ENCODE results near the gene RIMBP3C. TPM values are rescaled to one million over a fixed set of nuclear protein-coding genes. Genes with fewer than 3 reads are reported as not detected.
"Not testable (repeated sequence)": the region's sequence is repeated elsewhere in the genome, so short reads cannot be mapped to it uniquely, and the experiment has no call there.

RIMBP3C gene, protein sequence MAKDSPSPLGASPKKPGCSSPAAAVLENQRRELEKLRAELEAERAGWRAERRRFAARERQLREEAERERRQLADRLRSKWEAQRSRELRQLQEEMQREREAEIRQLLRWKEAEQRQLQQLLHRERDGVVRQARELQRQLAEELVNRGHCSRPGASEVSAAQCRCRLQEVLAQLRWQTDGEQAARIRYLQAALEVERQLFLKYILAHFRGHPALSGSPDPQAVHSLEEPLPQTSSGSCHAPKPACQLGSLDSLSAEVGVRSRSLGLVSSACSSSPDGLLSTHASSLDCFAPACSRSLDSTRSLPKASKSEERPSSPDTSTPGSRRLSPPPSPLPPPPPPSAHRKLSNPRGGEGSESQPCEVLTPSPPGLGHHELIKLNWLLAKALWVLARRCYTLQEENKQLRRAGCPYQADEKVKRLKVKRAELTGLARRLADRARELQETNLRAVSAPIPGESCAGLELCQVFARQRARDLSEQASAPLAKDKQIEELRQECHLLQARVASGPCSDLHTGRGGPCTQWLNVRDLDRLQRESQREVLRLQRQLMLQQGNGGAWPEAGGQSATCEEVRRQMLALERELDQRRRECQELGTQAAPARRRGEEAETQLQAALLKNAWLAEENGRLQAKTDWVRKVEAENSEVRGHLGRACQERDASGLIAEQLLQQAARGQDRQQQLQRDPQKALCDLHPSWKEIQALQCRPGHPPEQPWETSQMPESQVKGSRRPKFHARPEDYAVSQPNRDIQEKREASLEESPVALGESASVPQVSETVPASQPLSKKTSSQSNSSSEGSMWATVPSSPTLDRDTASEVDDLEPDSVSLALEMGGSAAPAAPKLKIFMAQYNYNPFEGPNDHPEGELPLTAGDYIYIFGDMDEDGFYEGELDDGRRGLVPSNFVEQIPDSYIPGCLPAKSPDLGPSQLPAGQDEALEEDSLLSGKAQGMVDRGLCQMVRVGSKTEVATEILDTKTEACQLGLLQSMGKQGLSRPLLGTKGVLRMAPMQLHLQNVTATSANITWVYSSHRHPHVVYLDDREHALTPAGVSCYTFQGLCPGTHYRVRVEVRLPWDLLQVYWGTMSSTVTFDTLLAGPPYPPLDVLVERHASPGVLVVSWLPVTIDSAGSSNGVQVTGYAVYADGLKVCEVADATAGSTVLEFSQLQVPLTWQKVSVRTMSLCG (N-terminal part only)
- total RNA-seq, result under 1 TPM; 0.14 to 0.18 TPM

DNA sequence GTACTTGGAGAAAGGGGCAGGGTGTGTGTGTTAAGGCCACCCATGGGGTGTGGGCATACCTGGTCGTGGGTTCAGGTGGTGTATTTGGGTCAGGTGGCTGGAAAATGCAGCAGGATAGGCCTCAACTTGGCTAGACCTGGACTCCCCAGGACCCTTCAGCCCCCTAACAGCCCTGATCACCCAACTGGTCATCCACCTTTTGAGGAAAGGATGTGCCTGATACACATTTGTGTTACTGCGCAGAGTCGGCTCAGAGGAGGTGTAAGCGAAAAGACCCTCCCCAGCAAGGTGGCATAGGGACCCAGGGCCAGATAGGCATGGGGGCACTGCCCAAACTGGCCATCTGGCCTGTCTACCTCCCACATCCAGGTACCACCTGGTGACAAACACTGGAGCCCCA lies at the start of gene RIMBP3C:
Gene RIMBP3C, minus strand, starts transcription at position 101 of the 400 bp plus-strand sequence. CDS start 485 bp downstream, outside the sequence.
- ATAC-seq; DNase-seq; H3K27ac Mint-ChIP-seq; H3K36me3 Mint-ChIP-seq; H3K4me1 Mint-ChIP-seq; CTCF ChIA-PET; H3K4me3 Mint-ChIP-seq; H3K27me3 Mint-ChIP-seq; H3K9me3 Mint-ChIP-seq (ENCODE audit: low read depth): not testable (repeated sequence)

GRCh38 chr22:21599053-21599893 lies 48.0 kb upstream of the RIMBP3C start:
- H3K27ac Mint-ChIP-seq, result peak overlapping the region; percentile 4
- CTCF ChIA-PET, result interaction anchor here (1.3 kb wide), 1 partner anchor 43 kb away, joined by 3 read pairs; no protein-coding TSS in a partner anchor
- no peak for ATAC-seq
- H3K9me3 Mint-ChIP-seq (ENCODE audit: low read depth), result no peaks in the 10 kb centered on the region
- no peak overlapping the region for H3K4me3 Mint-ChIP-seq
- peaks cover 35% of the 10 kb centered on the region for H3K36me3 Mint-ChIP-seq
- no peak for DNase-seq
- H3K4me1 Mint-ChIP-seq, result peaks cover 21% of the 10 kb centered on the region
- H3K27me3 Mint-ChIP-seq, result no peaks in the 10 kb centered on the region

DNA sequence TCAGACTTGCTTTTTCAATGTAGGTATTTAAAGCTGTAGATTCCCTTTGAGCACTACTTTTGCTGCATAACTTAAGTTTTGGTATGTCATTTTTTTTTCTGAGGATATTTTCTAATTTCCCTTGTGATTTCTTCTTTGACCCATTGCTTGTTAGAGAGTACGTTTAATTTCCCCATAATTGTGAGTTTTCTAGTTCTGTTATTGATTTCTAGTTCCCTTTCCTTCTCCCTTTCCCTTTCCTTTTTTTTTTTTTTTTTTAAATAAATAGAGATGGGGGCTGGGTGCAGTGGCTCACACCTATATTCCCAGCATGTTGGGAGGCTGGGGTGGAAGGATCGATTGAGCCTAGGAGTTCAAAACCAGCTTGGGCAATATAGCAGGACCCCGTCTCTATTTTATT lies 47.0 kb upstream of the RIMBP3C start:
- no peak for DNase-seq
- ATAC-seq, result no peak
- CTCF ChIA-PET, result interaction anchor here (0.9 to 1.3 kb wide), 2 partner anchors 9 to 44 kb away, joined by 3 to 4 read pairs; no protein-coding TSS in a partner anchor
- peaks cover 30% of the 10 kb centered on the region for H3K4me1 Mint-ChIP-seq
- H3K4me3 Mint-ChIP-seq, result no peak overlapping the region
- H3K9me3 Mint-ChIP-seq (ENCODE audit: low read depth), result no peaks in the 10 kb centered on the region
- H3K36me3 Mint-ChIP-seq, result peaks cover 45% of the 10 kb centered on the region
- no peak overlapping the region for H3K27ac Mint-ChIP-seq
- no peaks in the 10 kb centered on the region for H3K27me3 Mint-ChIP-seq

- CTCF ChIA-PET, result interaction anchor here (1.0 to 1.2 kb wide), 2 partner anchors 33 to 50 kb away, joined by 3 to 5 read pairs; partner anchors contain the start of gene YDJC
- Mint-ChIP-seq H3K4me1 (peaks cover 30% of the 10 kb centered on the region), H3K36me3 (peaks cover 50% of the 10 kb centered on the region)
- not testable (repeated sequence) for H3K4me3 Mint-ChIP-seq; ATAC-seq; H3K27ac Mint-ChIP-seq; DNase-seq; H3K27me3 Mint-ChIP-seq; H3K9me3 Mint-ChIP-seq (ENCODE audit: low read depth)
Measured at GRCh38 chr22:21596356-21597135, 45.3 kb upstream of the RIMBP3C start.

- Mint-ChIP-seq H3K36me3 (peaks cover 50% of the 10 kb centered on the region), H3K9me3 (ENCODE audit: low read depth) (no peaks in the 10 kb centered on the region), H3K4me1 (peaks cover 39% of the 10 kb centered on the region)
Measured at GRCh38 chr22:21594865-21595452, 43.7 kb upstream of the RIMBP3C start.

GRCh38 chr22:21593406-21594232 lies 42.4 kb upstream of the RIMBP3C start:
- H3K4me1 Mint-ChIP-seq, result peaks cover 40% of the 10 kb centered on the region
- no peaks in the 10 kb centered on the region for H3K27me3 Mint-ChIP-seq
- DNase-seq, result no peak
- no peak for ATAC-seq
- no peak overlapping the region for H3K4me3 Mint-ChIP-seq
- no peaks in the 10 kb centered on the region for H3K9me3 Mint-ChIP-seq (ENCODE audit: low read depth)
- peaks cover 49% of the 10 kb centered on the region for H3K36me3 Mint-ChIP-seq
- H3K27ac Mint-ChIP-seq, result peak overlapping the region; percentile 12
- CTCF ChIA-PET, result interaction anchor here (1.1 to 1.5 kb wide), 3 partner anchors 12 to 50 kb away, joined by 3 to 4 read pairs (median 3); no protein-coding TSS in a partner anchor

More at GRCh38 chr22:21594865-21595452, 43.7 kb upstream of the RIMBP3C start:
- DNase-seq, result no peak
- Mint-ChIP-seq H3K27me3 (no peaks in the 10 kb centered on the region), H3K27ac (no peak overlapping the region), H3K4me3 (no peak overlapping the region)
- CTCF ChIA-PET, result interaction anchor here (1.5 kb wide), 1 partner anchor 49 kb away, joined by 3 read pairs; no protein-coding TSS in a partner anchor
- ATAC-seq, result no peak

DNA sequence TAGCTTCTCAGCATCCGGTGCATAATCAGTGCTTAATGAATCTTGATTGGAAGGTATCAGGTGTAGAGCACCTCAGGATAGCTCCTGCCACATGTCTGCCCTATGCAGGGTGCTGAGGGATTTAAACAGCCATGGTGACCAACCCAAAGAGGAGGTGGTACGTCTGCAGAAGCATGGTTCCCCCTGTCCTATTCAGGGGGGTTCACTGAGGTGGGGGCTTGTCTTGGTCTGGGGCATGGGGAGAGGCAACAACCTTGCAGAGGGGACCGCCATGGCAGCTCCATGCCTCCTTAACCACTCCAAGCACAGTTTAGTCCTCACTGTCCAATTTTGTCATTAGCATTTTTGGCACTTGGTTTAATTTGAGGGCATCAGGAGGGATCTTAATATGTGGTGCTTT lies 41.2 kb upstream of the RIMBP3C start:
- Mint-ChIP-seq H3K4me3 (no peak overlapping the region), H3K27ac (no peak overlapping the region), H3K9me3 (ENCODE audit: low read depth) (no peaks in the 10 kb centered on the region), H3K4me1 (peaks cover 44% of the 10 kb centered on the region), H3K36me3 (peaks cover 48% of the 10 kb centered on the region), H3K27me3 (no peaks in the 10 kb centered on the region)
- no peak for DNase-seq
- CTCF ChIA-PET, result interaction anchor here (1.3 kb wide), 1 partner anchor 14 kb away, joined by 4 read pairs; no protein-coding TSS in a partner anchor
- no peak for ATAC-seq

DNA sequence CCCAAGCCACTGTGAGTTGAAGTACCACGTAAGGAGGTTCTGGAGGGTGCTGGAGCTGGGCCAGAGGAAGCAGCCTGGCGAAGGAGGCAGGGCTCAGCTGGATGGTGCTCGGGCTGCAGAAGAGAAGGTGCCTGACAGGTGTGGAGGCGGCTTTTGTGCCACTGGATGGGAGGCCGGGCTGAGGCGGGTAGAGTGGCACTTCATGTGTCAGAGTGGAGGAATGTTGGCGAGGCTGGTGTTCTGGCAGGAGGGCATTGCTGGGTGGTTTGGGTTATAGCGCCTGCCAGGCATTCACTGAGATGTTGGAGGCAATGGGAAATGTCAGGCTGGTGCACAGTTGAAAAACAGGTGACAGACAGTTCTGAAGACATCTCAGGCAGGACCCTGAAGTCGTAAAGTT lies 40.4 kb upstream of the RIMBP3C start:
- no peak overlapping the region for H3K4me3 Mint-ChIP-seq
- H3K9me3 Mint-ChIP-seq (ENCODE audit: low read depth), result no peaks in the 10 kb centered on the region
- no peaks in the 10 kb centered on the region for H3K27me3 Mint-ChIP-seq
- peaks cover 46% of the 10 kb centered on the region for H3K36me3 Mint-ChIP-seq
- ATAC-seq (no peak), DNase-seq (no peak)
- no peak overlapping the region for H3K27ac Mint-ChIP-seq
- CTCF ChIA-PET, result no interaction called here
- peaks cover 49% of the 10 kb centered on the region for H3K4me1 Mint-ChIP-seq

- Mint-ChIP-seq H3K27me3 (no peaks in the 10 kb centered on the region), H3K4me3 (no peak overlapping the region), H3K27ac (no peak overlapping the region), H3K9me3 (ENCODE audit: low read depth) (no peaks in the 10 kb centered on the region), H3K36me3 (peaks cover 40% of the 10 kb centered on the region), H3K4me1 (peaks cover 51% of the 10 kb centered on the region)
- ATAC-seq (no peak), DNase-seq (no peak)
- CTCF ChIA-PET, result no interaction called here
Measured at GRCh38 chr22:21590809-21591641, 39.8 kb upstream of the RIMBP3C start.

DNA sequence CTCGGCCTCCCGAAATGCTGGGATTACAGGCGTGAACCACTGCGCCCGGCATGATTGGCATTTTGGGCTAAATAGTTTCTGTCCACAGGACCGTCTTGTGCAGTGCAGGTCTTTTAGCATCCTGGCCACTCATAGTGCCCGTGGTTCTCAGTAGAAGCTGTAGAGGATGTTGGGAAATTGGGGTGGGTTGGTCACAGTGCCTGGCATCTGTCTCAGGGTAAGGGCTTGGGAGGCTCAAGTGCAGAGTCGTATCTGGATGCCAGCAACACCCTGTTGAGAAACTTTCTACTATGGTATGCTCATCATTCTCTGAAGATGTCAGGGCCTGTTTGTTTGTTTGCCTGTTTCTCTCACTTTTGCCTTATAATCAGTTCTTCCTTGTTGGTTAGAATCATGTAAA lies 38.1 kb upstream of the RIMBP3C start:
- Mint-ChIP-seq H3K4me1 (peaks cover 58% of the 10 kb centered on the region), H3K27ac (no peak overlapping the region)

More for the DNA sequence above, 38.1 kb upstream of the RIMBP3C start:
- peaks cover 31% of the 10 kb centered on the region for H3K36me3 Mint-ChIP-seq
- ATAC-seq, result no peak
- H3K27me3 Mint-ChIP-seq, result no peaks in the 10 kb centered on the region
- DNase-seq, result no peak
- CTCF ChIA-PET, result no interaction called here
- H3K9me3 Mint-ChIP-seq (ENCODE audit: low read depth), result no peaks in the 10 kb centered on the region
- H3K4me3 Mint-ChIP-seq, result no peak overlapping the region

All from activated CD8-positive, alpha-beta memory T cell treated with anti-CD3 and anti-CD28 coated beads, Interleukin-2, amount 10 ng/mL, durations not matched to agents 7 days and 5 days (primary cell).